H9 (cell line): ENCODE data around the gene MIB2. TPM values are rescaled to one million over a fixed set of nuclear protein-coding genes. Genes with fewer than 3 reads are reported as not detected.
A peak's percentile ranks its signal among the peaks of the same experiment; 100 is the strongest.

Experiments used
- DNase-seq: peaks from one replicate; pipeline ENCODE4 v3.0.0-alpha.2; 2017
- H2AFZ ChIP-seq: one replicate; pipeline ENCODE4 v1.6.1; 2013; ENCODE audit warnings: mild to moderate bottlenecking, low read length, control low read depth, moderate library complexity
- H2AK5ac ChIP-seq: 2 replicates; pipeline ENCODE4 v1.6.1; 2013; ENCODE audit warnings: low read length, control low read depth, mixed read lengths; ENCODE audit not compliant: insufficient read length
- H2BK120ac ChIP-seq: one replicate; pipeline ENCODE4 v1.6.1; 2013; ENCODE audit warnings: low read depth, mild to moderate bottlenecking, low read length, control low read depth, inconsistent platforms; ENCODE audit not compliant: poor library complexity, severe bottlenecking
- H2BK12ac ChIP-seq: 2 replicates; pipeline ENCODE4 v1.6.1; 2013; ENCODE audit warnings: low read length, control low read depth, mixed read lengths, low read depth; ENCODE audit not compliant: insufficient read length
- H2BK15ac ChIP-seq: 2 replicates; pipeline ENCODE4 v1.6.1; 2013; ENCODE audit warnings: low read depth, low read length, control low read depth
- H2BK20ac ChIP-seq: one replicate; pipeline ENCODE4 v1.6.1; 2013; ENCODE audit warnings: low read depth, mild to moderate bottlenecking, low read length, control low read depth, inconsistent platforms; ENCODE audit not compliant: poor library complexity, severe bottlenecking
- H2BK5ac ChIP-seq: 2 replicates; pipeline ENCODE4 v1.6.1; 2013; ENCODE audit warnings: low read length, control low read depth, mixed read lengths; ENCODE audit not compliant: insufficient read length
- H3K14ac ChIP-seq: 2 replicates; pipeline ENCODE4 v1.6.1; 2013; ENCODE audit warnings: low read length, control low read depth; ENCODE audit not compliant: insufficient read depth
- H3K18ac ChIP-seq: 2 replicates; pipeline ENCODE4 v1.6.1; 2013; ENCODE audit warnings: low read depth, mild to moderate bottlenecking, mixed read lengths, low read length, control low read depth; ENCODE audit not compliant: insufficient read length
- H3K23ac ChIP-seq: 2 replicates; pipeline ENCODE4 v1.6.1; 2013; ENCODE audit warnings: low read length, control low read depth, mixed read lengths, low read depth; ENCODE audit not compliant: insufficient read length
- H3K23me2 ChIP-seq: 2 replicates; pipeline ENCODE4 v1.6.1; 2013; ENCODE audit warnings: low read depth, mild to moderate bottlenecking, mixed read lengths, low read length, control low read depth; ENCODE audit not compliant: insufficient read length, poor library complexity, severe bottlenecking
- H3K27ac ChIP-seq: 2 replicates; pipeline ENCODE4 v1.5.1; 2013; ENCODE audit warnings: low read length, control low read depth, mixed read lengths, low read depth; ENCODE audit not compliant: insufficient read length
- H3K27me3 ChIP-seq: 2 replicates; pipeline ENCODE4 v1.6.1; 2013; ENCODE audit warnings: low read length, control low read depth, inconsistent platforms; ENCODE audit not compliant: insufficient read depth
- H3K4ac ChIP-seq: 2 replicates; pipeline ENCODE4 v1.6.1; 2013; ENCODE audit warnings: low read depth, mild to moderate bottlenecking, control low read depth, inconsistent platforms, low read length, moderate library complexity
- H3K4me1 ChIP-seq: 2 replicates; pipeline ENCODE4 v1.6.1; 2013; ENCODE audit warnings: low read length, control low read depth, inconsistent platforms; ENCODE audit not compliant: insufficient read depth
- H3K4me2 ChIP-seq: 2 replicates; pipeline ENCODE4 v1.6.1; 2013; ENCODE audit warnings: low read length, control low read depth, mixed read lengths; ENCODE audit not compliant: insufficient read length, insufficient read depth
- H3K56ac ChIP-seq: 2 replicates; pipeline ENCODE4 v1.6.1; 2013; ENCODE audit warnings: low read depth, mild to moderate bottlenecking, mixed read lengths, low read length, control low read depth; ENCODE audit not compliant: insufficient read length
- H3K79me1 ChIP-seq: 2 replicates; pipeline ENCODE4 v1.6.1; 2013; ENCODE audit warnings: low read depth, mild to moderate bottlenecking, moderate library complexity, low read length, control low read depth, inconsistent platforms; ENCODE audit not compliant: insufficient read depth, poor library complexity, severe bottlenecking
- H3K79me2 ChIP-seq: 2 replicates; pipeline ENCODE4 v1.6.1; 2013; ENCODE audit warnings: low read length, control low read depth, inconsistent platforms; ENCODE audit not compliant: insufficient read depth
- H3K9ac ChIP-seq: 2 replicates; pipeline ENCODE4 v1.6.1; 2013; ENCODE audit warnings: low read length, control low read depth, mixed read lengths; ENCODE audit not compliant: insufficient read length; ENCODE audit errors: extremely low read depth
- H3K9me3 ChIP-seq: one replicate; pipeline ENCODE4 v1.6.1; 2013; ENCODE audit warnings: low read depth, low read length, inconsistent platforms; ENCODE audit not compliant: control insufficient read depth
- H3T11ph ChIP-seq: one replicate; pipeline ENCODE4 v1.6.1; 2013; ENCODE audit warnings: mild to moderate bottlenecking, low read length, control low read depth, inconsistent platforms
- H4K20me1 ChIP-seq: one replicate; pipeline ENCODE4 v1.6.1; 2013; ENCODE audit not compliant: control insufficient read depth, insufficient read length, insufficient read depth
- H4K5ac ChIP-seq: 2 replicates; pipeline ENCODE4 v1.6.1; 2013; ENCODE audit warnings: low read depth, mild to moderate bottlenecking, mixed read lengths, low read length, control low read depth; ENCODE audit not compliant: insufficient read length
- H4K8ac ChIP-seq: replicated peaks from 2 replicates; pipeline ENCODE4 v1.6.1; 2013; ENCODE audit warnings: low read length, control low read depth, mixed read lengths, low read depth; ENCODE audit not compliant: insufficient read length
- H4K91ac ChIP-seq: 2 replicates; pipeline ENCODE4 v1.6.1; 2013; ENCODE audit warnings: low read depth, mild to moderate bottlenecking, moderate library complexity, mixed read lengths, low read length, control low read depth; ENCODE audit not compliant: insufficient read length
- H3K27ac Mint-ChIP-seq, 3 experiments: 2 replicates in 2 of 3; 3 replicates in 1 of 3; pipeline ENCODE4 v1.8.0; 2020 to 2021; ENCODE audit warnings: mixed read lengths in 3 of 3, mild to moderate bottlenecking in 1 of 3, moderate library complexity in 1 of 3
- H3K27me3 Mint-ChIP-seq: 2 replicates; pipeline ENCODE4 v1.8.0; 2021; ENCODE audit warnings: low read depth, mild to moderate bottlenecking, moderate library complexity, mixed read lengths
- H3K36me3 Mint-ChIP-seq, 3 experiments: 2 replicates in 2 of 3; 3 replicates in 1 of 3; pipeline ENCODE4 v1.8.0; 2020 to 2021; ENCODE audit warnings: low read depth in 3 of 3, mixed read lengths in 3 of 3; ENCODE audit not compliant: insufficient read depth in 1 of 3
- H3K4me1 Mint-ChIP-seq, 2 experiments: 2 replicates each; pipeline ENCODE4 v1.8.0; 2020; ENCODE audit warnings: mixed read lengths in 2 of 2
- H3K4me3 Mint-ChIP-seq, 2 experiments: 2 replicates in 1 of 2; 3 replicates in 1 of 2; pipeline ENCODE4 v1.8.0; 2020 to 2021; ENCODE audit warnings: mild to moderate bottlenecking in 2 of 2, mixed read lengths in 2 of 2, moderate library complexity in 1 of 2
- H3K9me3 Mint-ChIP-seq, 2 experiments: 2 replicates in 1 of 2; 3 replicates in 1 of 2; pipeline ENCODE4 v1.8.0; 2020; ENCODE audit warnings: mild to moderate bottlenecking in 2 of 2, mixed read lengths in 2 of 2, moderate library complexity in 1 of 2
- CTCF ChIP-seq: fragments of 200-600 bp; sonication (generic); conservative IDR thresholded peaks from 3 replicates; pipeline ENCODE4 v1.8.0; 2021; ENCODE audit warnings: antibody characterized with exemption, mild to moderate bottlenecking
- WGBS: extraction: QIAGEN DNeasy Blood & Tissue Kit; methylation state at CpG from one replicate; pipeline ENCODE4 v1.1.7; 2013; ENCODE audit warnings: missing lambda C conversion rate, low lambda C conversion rate, mixed read lengths; ENCODE audit not compliant: insufficient read length; ENCODE audit errors: extremely low coverage; 5-methylcytosine and 5-hydroxymethylcytosine counted together
- total RNA-seq: library from RNA; stranded (reverse); gene quantifications from 2 replicates; pipeline ENCODE4 v1.2.1, GENCODE V29; 2021

Gene MIB2
- total RNA-seq, 1 experiment from 2014 or later = 77.8 TPM

DNA sequence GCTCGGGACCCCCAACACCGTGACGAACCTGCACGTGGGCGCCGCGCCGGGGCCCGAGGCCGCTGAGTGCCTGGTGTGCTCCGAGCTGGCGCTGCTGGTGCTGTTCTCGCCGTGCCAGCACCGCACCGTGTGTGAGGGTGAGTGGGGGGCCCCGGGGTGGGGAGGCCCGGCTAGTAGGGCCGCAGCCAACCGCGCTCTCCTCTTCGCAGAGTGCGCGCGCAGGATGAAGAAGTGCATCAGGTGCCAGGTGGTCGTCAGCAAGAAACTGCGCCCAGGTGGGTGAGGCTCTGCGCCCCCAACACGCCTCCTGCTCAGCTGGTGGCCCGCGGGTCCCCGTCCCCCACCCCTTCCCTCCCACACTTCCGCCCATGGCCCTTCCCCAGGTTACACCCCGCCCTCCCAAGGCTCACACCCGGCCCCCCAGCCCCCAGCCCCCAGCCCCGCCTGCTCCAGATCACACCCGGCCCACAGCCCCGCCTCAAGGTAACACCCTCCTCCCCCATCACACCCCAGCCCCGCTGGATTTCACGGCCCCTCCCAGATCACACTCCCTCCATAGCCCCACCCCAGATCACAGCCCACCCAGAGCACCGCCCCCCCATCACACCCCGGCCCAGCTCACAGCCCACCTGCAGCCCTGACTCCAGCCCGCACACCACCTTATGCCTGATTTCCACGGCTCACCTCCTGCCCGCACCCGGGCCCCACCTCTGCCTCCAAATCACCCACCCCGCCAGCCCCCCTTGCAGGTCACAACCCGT, 14.3 kb downstream of the MIB2 start:
- H3K27me3 Mint-ChIP-seq = peaks cover 12% of the 10 kb centered on the region
- H3K27ac ChIP-seq = no peak overlapping the region
- H3K9me3 Mint-ChIP-seq = no peaks in the 10 kb centered on the region

More for the DNA sequence above, 14.3 kb downstream of the MIB2 start:
- Histone ChIP-seq H3K56ac (no peak overlapping the region), H2BK15ac (no peak overlapping the region), H3T11ph (no peak overlapping the region), H2BK20ac (no peak overlapping the region), H3K9me3 (no peaks in the 10 kb centered on the region), H3K18ac (no peak overlapping the region), H3K4ac (no peak overlapping the region), H3K23ac (no peak overlapping the region), H3K79me1 (no peaks in the 10 kb centered on the region), H3K23me2 (peaks cover 7% of the 10 kb centered on the region), H2BK120ac (no peak overlapping the region), H4K5ac (no peak overlapping the region), H3K14ac (no peak overlapping the region), H2BK12ac (no peak overlapping the region), H4K91ac (no peak overlapping the region), H4K8ac (no peak overlapping the region), H2AK5ac (no peak overlapping the region), H4K20me1 (no peaks in the 10 kb centered on the region), H2BK5ac (no peak overlapping the region), H3K79me2 (no peaks in the 10 kb centered on the region), H3K4me2 (peak overlapping the region; percentile 17), H3K27me3 (no peaks in the 10 kb centered on the region; the same call in 1 of the 2 replicates), H3K4me1 (no peaks in the 10 kb centered on the region), H2AFZ (no peak overlapping the region), H3K9ac (no peak overlapping the region)
- H3K4me1 Mint-ChIP-seq = peaks cover 2% of the 10 kb centered on the region in 2 experiments; a peak in 2 of 4 replicates
- no peak for TF ChIP-seq CTCF
- H3K36me3 Mint-ChIP-seq = no peaks in the 10 kb centered on the region
- no peak overlapping the region; a peak in 1 of 5 replicates for H3K4me3 Mint-ChIP-seq
- no CpG with 5 or more reads among the region's 48 CpGs for WGBS
- DNase-seq = no peak
- no peak overlapping the region for H3K27ac Mint-ChIP-seq
